HG03571 (cell line): Measurements from ENCODE around the gene PRR18.
A peak's percentile ranks its signal among the peaks of the same experiment; 100 is the strongest.

ENCODE experiments used
- ATAC-seq: cut with Tn5 transposase; IDR thresholded peaks from one replicate; pipeline ENCODE4 v1.9.1; 2021; ENCODE audit not compliant: unreplicated experiment

PRR18 gene

GRCh38 chr6:166307082-166308032 is 835 bp downstream of the PRR18 start:
- ATAC-seq, result peak; percentile 45

GRCh38 chr6:166306378-166307081 is 1.7 kb downstream of the PRR18 start:
- no peak for ATAC-seq

GRCh38 chr6:166305562-166306117 is 2.6 kb downstream of the PRR18 start:
- ATAC-seq, result no peak

GRCh38 chr6:166304106-166304505 is 4.1 kb downstream of the PRR18 start:
- ATAC-seq, result no peak

GRCh38 chr6:166301611-166302529 is 6.3 kb downstream of the PRR18 start:
- no peak for ATAC-seq

GRCh38 chr6:166300357-166300987 is 7.7 kb downstream of the PRR18 start:
- ATAC-seq, result no peak

GRCh38 chr6:166297606-166298005 is 10.6 kb downstream of the PRR18 start:
- no peak for ATAC-seq

- ATAC-seq, result no peak
Measured at GRCh38 chr6:166296035-166296883, 11.9 kb downstream of the PRR18 start.

GRCh38 chr6:166293731-166294584 is 14.2 kb downstream of the PRR18 start:
- no peak for ATAC-seq

- ATAC-seq, result no peak
Measured at GRCh38 chr6:166289207-166290060, 18.8 kb downstream of the PRR18 start.

- ATAC-seq, result peak; percentile 99
Measured at GRCh38 chr6:166286839-166287271, 21.3 kb downstream of the PRR18 start.

GRCh38 chr6:166285233-166285632 is 23.0 kb downstream of the PRR18 start:
- ATAC-seq, result no peak

GRCh38 chr6:166284640-166285039 is 23.6 kb downstream of the PRR18 start:
- ATAC-seq, result no peak

- no peak for ATAC-seq
Measured at GRCh38 chr6:166282394-166283032, 25.7 kb downstream of the PRR18 start.

GRCh38 chr6:166281104-166281503 is 27.1 kb downstream of the PRR18 start:
- peak; percentile 53 for ATAC-seq

GRCh38 chr6:166279393-166279679 is 28.9 kb downstream of the PRR18 start:
- no peak for ATAC-seq
